DND-41 (cell line): Measurements from ENCODE around the gene RPL27A.

Experiments
- EZH2 ChIP-seq: IDR thresholded peaks from 3 replicates; pipeline ENCODE4 v1.6.1; 2012; ENCODE audit warnings: borderline replicate concordance, low read depth, mild to moderate bottlenecking, moderate library complexity, low read length, inconsistent platforms; ENCODE audit not compliant: severe bottlenecking
- TF ChIP-seq, protein P1 (sequence below): IDR thresholded peaks from 2 replicates; pipeline ENCODE4 v1.5.1; 2012; ENCODE audit warnings: borderline replicate concordance, low read length, moderate library complexity, mild to moderate bottlenecking; ENCODE audit not compliant: poor library complexity, severe bottlenecking; ENCODE audit errors: extremely low read depth

DNA sequence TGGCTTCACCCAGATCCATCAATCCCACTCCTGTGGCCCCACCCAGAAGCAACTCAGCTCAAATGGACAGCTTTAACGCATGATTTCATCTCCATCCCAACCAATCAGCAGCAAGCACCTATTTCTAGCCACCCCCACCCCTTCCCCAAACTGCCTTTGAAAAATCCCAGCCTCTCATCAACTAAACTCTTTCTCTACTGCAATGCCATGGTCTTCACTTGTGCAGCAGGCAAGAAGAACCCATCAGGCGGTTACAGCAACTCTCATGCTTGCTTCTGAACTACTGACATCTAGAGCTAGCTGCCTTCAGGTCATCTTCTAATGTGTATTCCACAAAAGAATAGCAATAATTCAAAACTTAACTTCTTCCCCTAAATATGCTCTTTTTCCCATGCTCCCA is 46.5 kb upstream of the RPL27A start:
- TF ChIP-seq, protein P1, sequence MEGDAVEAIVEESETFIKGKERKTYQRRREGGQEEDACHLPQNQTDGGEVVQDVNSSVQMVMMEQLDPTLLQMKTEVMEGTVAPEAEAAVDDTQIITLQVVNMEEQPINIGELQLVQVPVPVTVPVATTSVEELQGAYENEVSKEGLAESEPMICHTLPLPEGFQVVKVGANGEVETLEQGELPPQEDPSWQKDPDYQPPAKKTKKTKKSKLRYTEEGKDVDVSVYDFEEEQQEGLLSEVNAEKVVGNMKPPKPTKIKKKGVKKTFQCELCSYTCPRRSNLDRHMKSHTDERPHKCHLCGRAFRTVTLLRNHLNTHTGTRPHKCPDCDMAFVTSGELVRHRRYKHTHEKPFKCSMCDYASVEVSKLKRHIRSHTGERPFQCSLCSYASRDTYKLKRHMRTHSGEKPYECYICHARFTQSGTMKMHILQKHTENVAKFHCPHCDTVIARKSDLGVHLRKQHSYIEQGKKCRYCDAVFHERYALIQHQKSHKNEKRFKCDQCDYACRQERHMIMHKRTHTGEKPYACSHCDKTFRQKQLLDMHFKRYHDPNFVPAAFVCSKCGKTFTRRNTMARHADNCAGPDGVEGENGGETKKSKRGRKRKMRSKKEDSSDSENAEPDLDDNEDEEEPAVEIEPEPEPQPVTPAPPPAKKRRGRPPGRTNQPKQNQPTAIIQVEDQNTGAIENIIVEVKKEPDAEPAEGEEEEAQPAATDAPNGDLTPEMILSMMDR, result no peak
- TF ChIP-seq EZH2, result no peak
